ENCODE data around the gene FBXW2.
"Not testable (repeated sequence)": the region's sequence is repeated elsewhere in the genome, so short reads cannot be mapped to it uniquely, and the experiment has no call there.

FBXW2 gene

DNA sequence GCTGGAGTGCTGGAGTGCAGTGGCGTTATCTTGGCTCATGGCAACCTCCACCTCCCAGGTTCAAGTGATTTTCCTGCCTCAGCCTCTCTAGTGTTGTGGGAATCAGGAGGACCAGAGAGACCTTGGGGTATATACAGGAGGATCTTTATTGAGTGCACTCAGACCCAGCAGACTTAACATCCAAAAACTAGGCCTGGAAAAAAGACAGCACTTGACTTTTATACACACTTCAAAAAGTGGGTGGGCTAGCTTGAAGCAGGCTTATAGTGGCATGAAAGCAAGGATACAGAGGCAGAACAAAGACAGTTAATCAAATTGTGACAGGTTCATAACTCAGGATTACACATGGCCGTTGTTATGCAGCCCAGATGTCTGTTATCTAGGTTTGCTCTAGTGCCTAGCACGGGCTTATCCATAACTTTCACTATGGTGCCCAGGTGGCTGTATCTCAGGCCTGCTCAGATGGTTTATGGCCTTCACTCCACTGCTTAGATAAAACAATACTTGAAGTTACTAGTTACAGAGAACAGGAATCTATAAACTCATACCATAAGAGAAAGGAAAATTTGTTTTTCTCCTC is 11.7 kb upstream of the FBXW2 start:
- not testable (repeated sequence) for H3K4me1 Mint-ChIP-seq, H3K27me3 Mint-ChIP-seq, ATAC-seq, DNase-seq, H3K4me3 Mint-ChIP-seq, H3K27ac Mint-ChIP-seq
- peaks cover 31% of the 10 kb centered on the region for H3K36me3 Mint-ChIP-seq (ENCODE audit: low read depth)
- peaks cover 36% of the 10 kb centered on the region for H3K9me3 Mint-ChIP-seq

DNA sequence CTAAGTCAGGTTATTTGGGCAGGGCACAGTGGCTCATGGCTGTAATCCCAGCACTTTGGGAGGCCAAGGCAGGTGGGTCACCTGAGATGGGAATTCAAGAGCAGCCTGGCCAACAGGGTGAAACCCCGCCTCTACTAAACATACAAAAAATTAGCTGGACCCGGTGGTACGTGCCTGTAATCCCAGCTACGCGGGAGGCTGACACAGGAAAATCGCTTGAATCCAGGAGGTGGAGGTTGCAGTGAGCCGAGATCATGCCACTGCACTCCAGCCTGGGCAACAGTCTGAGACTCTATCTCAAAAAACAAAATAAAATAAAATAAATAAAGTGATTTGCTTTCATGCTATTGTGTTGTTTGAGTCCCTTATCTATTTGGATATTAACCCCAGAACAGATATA is 8.2 kb upstream of the FBXW2 start:
- Mint-ChIP-seq H3K27me3 (no peaks in the 10 kb centered on the region), H3K9me3 (peaks cover 13% of the 10 kb centered on the region), H3K36me3 (ENCODE audit: low read depth) (peaks cover 15% of the 10 kb centered on the region), H3K4me3 (no peak overlapping the region), H3K4me1 (no peaks in the 10 kb centered on the region), H3K27ac (no peak overlapping the region)
- no peak for ATAC-seq
- DNase-seq, result no peak

GRCh38 chr9:120791161-120791560 is 2.1 kb downstream of the FBXW2 start:
- no peak for DNase-seq
- Mint-ChIP-seq H3K9me3 (no peaks in the 10 kb centered on the region), H3K4me3 (peak overlapping the region; percentile 94), H3K27me3 (no peaks in the 10 kb centered on the region), H3K4me1 (peaks cover 71% of the 10 kb centered on the region), H3K27ac (peak overlapping the region; percentile 69), H3K36me3 (ENCODE audit: low read depth) (peaks cover 38% of the 10 kb centered on the region)
- no peak for ATAC-seq

DNA sequence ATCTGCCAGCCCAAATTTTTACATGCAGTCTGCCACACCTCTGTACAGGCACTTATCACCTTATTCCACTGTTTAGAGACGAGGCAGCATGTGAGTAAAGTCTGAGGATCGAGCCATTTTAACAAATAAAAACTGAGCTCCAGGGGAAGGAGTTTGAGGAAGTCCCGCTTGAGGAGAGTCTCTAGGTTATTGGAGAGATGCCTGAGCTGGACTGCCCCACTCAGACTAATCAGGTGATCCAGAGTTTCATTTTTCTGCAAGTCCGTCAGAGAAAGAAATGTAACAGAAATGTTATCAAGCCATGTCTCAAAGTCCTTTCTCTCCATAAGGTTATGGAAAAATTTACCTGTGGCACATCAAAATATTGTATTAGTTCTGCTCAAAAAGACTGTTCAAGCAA is 5.3 kb downstream of the FBXW2 start:
- no peaks in the 10 kb centered on the region for H3K27me3 Mint-ChIP-seq
- DNase-seq (no peak), ATAC-seq (no peak)
- peaks cover 65% of the 10 kb centered on the region for H3K4me1 Mint-ChIP-seq
- H3K9me3 Mint-ChIP-seq, result no peaks in the 10 kb centered on the region
- no peak overlapping the region for H3K4me3 Mint-ChIP-seq
- peaks cover 61% of the 10 kb centered on the region for H3K36me3 Mint-ChIP-seq (ENCODE audit: low read depth)
- no peak overlapping the region for H3K27ac Mint-ChIP-seq

- Mint-ChIP-seq H3K4me1 (peaks cover 44% of the 10 kb centered on the region), H3K4me3 (no peak overlapping the region), H3K9me3 (no peaks in the 10 kb centered on the region), H3K27ac (no peak overlapping the region), H3K36me3 (ENCODE audit: low read depth) (peaks cover 62% of the 10 kb centered on the region), H3K27me3 (no peaks in the 10 kb centered on the region)
- ATAC-seq, result no peak
- no peak for DNase-seq
These were observed 9.6 kb downstream of the FBXW2 start for GRCh38 chr9:120783602-120784047.

GRCh38 chr9:120781236-120781635 is 12.0 kb downstream of the FBXW2 start:
- ATAC-seq (no peak), DNase-seq (no peak)
- peaks cover 26% of the 10 kb centered on the region for H3K4me1 Mint-ChIP-seq
- no peak overlapping the region for H3K4me3 Mint-ChIP-seq
- no peaks in the 10 kb centered on the region for H3K9me3 Mint-ChIP-seq
- H3K36me3 Mint-ChIP-seq (ENCODE audit: low read depth), result peaks cover 63% of the 10 kb centered on the region
- H3K27me3 Mint-ChIP-seq, result no peaks in the 10 kb centered on the region
- H3K27ac Mint-ChIP-seq, result no peak overlapping the region

GRCh38 chr9:120780367-120780766 is 12.8 kb downstream of the FBXW2 start:
- peaks cover 63% of the 10 kb centered on the region for H3K36me3 Mint-ChIP-seq (ENCODE audit: low read depth)
- DNase-seq (no peak), ATAC-seq (no peak)
- H3K27ac Mint-ChIP-seq, result no peak overlapping the region
- peaks cover 22% of the 10 kb centered on the region for H3K4me1 Mint-ChIP-seq
- no peaks in the 10 kb centered on the region for H3K27me3 Mint-ChIP-seq
- H3K9me3 Mint-ChIP-seq, result no peaks in the 10 kb centered on the region
- no peak overlapping the region for H3K4me3 Mint-ChIP-seq

DNA sequence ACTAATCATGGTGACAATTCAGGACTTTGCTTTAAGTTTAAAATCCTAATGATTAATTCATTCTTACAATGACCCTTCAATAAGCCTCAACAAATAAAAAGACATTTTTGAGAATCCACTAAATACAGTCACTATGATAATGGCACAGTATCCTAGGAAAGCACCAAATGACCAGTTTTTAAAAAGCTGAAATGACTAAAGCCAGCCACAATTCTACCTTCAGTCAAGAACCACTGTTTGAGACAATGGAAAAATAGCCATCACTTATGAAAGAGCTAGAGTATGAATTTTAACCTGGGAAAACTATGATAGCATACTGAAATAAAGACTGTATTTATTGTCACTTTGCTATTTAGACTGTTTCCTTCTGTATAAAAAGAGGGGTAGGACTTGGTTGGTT is 14.0 kb downstream of the FBXW2 start:
- ATAC-seq (no peak), DNase-seq (no peak)
- no peak overlapping the region for H3K27ac Mint-ChIP-seq
- no peak overlapping the region for H3K4me3 Mint-ChIP-seq
- no peaks in the 10 kb centered on the region for H3K9me3 Mint-ChIP-seq
- H3K27me3 Mint-ChIP-seq, result no peaks in the 10 kb centered on the region
- peaks cover 60% of the 10 kb centered on the region for H3K36me3 Mint-ChIP-seq (ENCODE audit: low read depth)
- peaks cover 18% of the 10 kb centered on the region for H3K4me1 Mint-ChIP-seq

DNA sequence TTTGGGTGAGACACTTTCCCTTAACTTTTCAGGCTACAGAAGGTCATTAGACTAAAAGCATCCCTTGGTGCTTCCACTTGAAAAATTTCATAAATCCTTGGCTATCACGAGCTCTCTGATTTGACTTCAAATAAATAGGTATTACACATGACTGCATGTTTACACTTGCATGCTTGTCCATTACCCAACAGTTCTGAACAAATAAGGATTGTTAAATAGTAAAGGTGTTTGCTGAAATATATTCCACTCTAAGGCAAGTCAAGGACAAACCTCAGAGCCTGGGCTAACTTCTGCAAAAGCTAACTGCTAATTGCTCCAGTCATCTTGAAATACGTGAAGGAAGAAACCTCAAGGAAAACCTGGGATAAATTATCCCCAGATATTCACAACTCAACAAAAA is 14.5 kb downstream of the FBXW2 start:
- ATAC-seq (no peak), DNase-seq (no peak)
- Mint-ChIP-seq H3K4me3 (no peak overlapping the region), H3K27ac (no peak overlapping the region), H3K36me3 (ENCODE audit: low read depth) (peaks cover 55% of the 10 kb centered on the region), H3K4me1 (peaks cover 18% of the 10 kb centered on the region), H3K27me3 (no peaks in the 10 kb centered on the region), H3K9me3 (no peaks in the 10 kb centered on the region)

DNA sequence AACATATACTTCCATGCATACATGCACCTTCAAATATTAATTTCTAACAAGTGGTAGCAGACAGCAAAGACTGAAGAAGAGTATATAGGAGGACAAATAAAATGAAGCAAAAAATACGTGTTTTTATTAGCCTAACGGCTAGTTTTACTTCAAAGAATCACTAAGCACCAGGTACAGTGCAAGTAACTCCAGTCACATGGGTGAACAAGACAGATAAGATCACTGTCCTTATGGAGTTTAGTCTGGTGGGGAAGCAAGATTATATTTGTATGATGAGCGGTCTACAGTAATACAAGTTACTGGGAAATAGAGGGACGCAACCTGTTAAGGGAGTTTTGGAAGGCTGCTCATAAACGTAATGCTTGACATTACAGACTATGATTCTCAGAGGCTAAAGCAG is 16.0 kb downstream of the FBXW2 start:
- H3K4me1 Mint-ChIP-seq, result peaks cover 18% of the 10 kb centered on the region
- no peaks in the 10 kb centered on the region for H3K9me3 Mint-ChIP-seq
- no peak overlapping the region for H3K27ac Mint-ChIP-seq
- peaks cover 47% of the 10 kb centered on the region for H3K36me3 Mint-ChIP-seq (ENCODE audit: low read depth)
- no peak overlapping the region for H3K4me3 Mint-ChIP-seq
- no peak for DNase-seq
- no peaks in the 10 kb centered on the region for H3K27me3 Mint-ChIP-seq
- ATAC-seq, result no peak

GRCh38 chr9:120776788-120777187 is 16.4 kb downstream of the FBXW2 start:
- no peaks in the 10 kb centered on the region for H3K9me3 Mint-ChIP-seq
- ATAC-seq, result no peak
- peaks cover 18% of the 10 kb centered on the region for H3K4me1 Mint-ChIP-seq
- no peaks in the 10 kb centered on the region for H3K27me3 Mint-ChIP-seq
- H3K36me3 Mint-ChIP-seq (ENCODE audit: low read depth), result peaks cover 44% of the 10 kb centered on the region
- H3K4me3 Mint-ChIP-seq, result no peak overlapping the region
- no peak overlapping the region for H3K27ac Mint-ChIP-seq
- DNase-seq, result no peak

DNA sequence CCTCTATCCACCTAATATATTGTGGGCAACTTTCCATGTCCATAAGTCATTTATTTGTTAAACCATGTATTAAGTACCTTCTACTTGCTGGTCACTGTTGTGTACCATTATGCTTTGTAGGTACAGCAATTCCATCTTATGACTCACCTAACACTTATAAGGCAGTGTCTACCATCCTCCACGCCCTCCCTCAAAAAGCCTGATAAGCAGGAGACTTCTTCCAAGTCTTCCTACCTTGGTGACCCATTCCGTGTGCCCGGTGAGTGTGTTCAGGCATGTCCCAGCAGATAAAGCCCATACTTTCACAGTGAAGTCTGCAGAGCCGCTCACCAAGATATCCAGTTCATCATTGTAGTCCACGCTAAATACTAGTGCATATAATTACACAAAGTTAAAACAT is 17.4 kb downstream of the FBXW2 start:
- Mint-ChIP-seq H3K4me3 (no peak overlapping the region), H3K4me1 (peaks cover 14% of the 10 kb centered on the region), H3K36me3 (ENCODE audit: low read depth) (peaks cover 48% of the 10 kb centered on the region), H3K27me3 (no peaks in the 10 kb centered on the region), H3K27ac (no peak overlapping the region), H3K9me3 (no peaks in the 10 kb centered on the region)
- ATAC-seq (no peak), DNase-seq (no peak)

DNA sequence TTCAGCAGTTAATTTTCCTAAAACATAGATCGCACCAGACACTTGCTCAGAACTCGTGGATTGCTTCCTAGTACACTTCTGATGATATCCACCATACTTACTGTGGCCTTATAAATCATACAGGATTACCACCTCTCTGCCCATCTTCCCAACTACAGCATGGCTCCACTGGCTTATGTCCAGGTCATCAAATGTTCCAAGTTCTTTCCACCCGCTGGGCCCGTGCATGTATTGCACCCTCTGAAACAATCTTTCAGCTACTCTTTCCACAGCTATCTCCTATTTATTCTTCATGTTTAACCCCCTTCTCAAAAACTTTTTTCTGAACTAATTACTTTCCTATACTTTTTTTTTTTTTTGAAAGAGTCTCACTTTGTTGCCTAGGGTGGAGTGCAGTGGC is 18.5 kb downstream of the FBXW2 start:
- peaks cover 51% of the 10 kb centered on the region for H3K36me3 Mint-ChIP-seq (ENCODE audit: low read depth)
- no peaks in the 10 kb centered on the region for H3K27me3 Mint-ChIP-seq
- ATAC-seq (no peak), DNase-seq (no peak)
- no peaks in the 10 kb centered on the region for H3K9me3 Mint-ChIP-seq
- peaks cover 13% of the 10 kb centered on the region for H3K4me1 Mint-ChIP-seq
- H3K27ac Mint-ChIP-seq, result no peak overlapping the region
- H3K4me3 Mint-ChIP-seq, result no peak overlapping the region

DNA sequence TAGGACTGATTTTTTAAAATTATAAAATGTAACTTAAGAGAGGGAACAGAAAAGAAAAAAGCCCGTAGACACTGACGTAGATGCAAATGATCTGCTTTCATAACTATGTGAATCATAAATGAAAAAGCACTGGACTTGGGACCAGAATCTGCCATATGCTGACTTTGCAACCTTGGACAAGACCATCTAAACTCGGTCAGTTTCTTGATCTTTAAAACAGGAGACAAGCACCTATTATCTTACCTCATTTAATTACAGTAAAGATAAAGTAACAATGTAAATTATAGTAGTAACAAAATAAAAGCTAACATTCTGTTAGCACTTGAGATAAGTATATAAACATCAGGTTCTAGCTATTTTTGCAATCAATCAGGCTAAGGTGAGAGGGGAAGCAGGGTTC is 20.0 kb downstream of the FBXW2 start:
- no peak for DNase-seq
- Mint-ChIP-seq H3K27ac (no peak overlapping the region), H3K27me3 (no peaks in the 10 kb centered on the region), H3K4me3 (no peak overlapping the region), H3K36me3 (ENCODE audit: low read depth) (peaks cover 43% of the 10 kb centered on the region), H3K4me1 (peaks cover 6% of the 10 kb centered on the region), H3K9me3 (no peaks in the 10 kb centered on the region)
- ATAC-seq, result no peak

DNA sequence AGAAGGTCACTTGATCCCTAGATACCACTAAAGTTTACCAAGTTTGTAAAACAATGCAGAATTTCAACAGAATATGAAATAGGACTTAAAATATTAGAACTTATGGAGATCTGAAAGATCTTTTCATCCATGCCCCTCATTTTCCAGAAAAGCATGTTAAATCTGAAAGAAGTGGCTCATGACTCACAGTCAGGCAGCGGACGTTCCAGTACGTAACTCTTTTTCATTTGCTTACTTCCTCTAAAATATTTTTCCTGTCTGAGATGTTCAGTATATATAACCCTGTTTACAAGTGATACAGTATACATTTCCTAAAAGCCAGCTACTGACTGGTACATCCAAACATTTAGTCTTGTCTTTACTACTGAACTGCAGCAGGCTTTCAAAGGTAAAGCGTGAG is 22.3 kb downstream of the FBXW2 start:
- DNase-seq (no peak), ATAC-seq (no peak)
- Mint-ChIP-seq H3K27ac (no peak overlapping the region), H3K36me3 (ENCODE audit: low read depth) (peaks cover 44% of the 10 kb centered on the region), H3K9me3 (no peaks in the 10 kb centered on the region), H3K4me3 (no peak overlapping the region), H3K4me1 (peaks cover 6% of the 10 kb centered on the region), H3K27me3 (no peaks in the 10 kb centered on the region)

DNA sequence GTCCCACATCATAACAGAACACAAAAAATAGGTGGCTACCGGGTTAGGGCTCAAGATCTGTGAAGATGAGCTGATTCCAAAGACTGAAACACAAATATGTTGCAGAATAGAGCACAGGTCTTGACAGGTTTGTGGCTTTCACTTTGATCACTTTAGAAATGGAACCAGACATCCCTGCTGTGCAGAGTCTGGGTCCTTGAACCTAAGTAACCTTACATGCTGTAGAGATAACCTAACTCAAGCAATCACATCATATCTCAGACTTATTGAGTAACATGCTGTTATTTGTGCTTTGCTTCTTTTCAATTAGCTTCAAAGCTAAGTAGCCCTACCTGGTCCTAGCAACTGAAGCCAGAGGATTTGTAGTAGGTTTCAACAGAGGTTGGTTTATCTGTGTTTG is 24.3 kb downstream of the FBXW2 start:
- Mint-ChIP-seq H3K9me3 (no peaks in the 10 kb centered on the region), H3K36me3 (ENCODE audit: low read depth) (peaks cover 48% of the 10 kb centered on the region), H3K27ac (no peak overlapping the region), H3K4me3 (no peak overlapping the region), H3K27me3 (no peaks in the 10 kb centered on the region), H3K4me1 (peaks cover 6% of the 10 kb centered on the region)
- DNase-seq (no peak), ATAC-seq (no peak)

All from activated naive CD8-positive, alpha-beta T cell treated with anti-CD3 and anti-CD28 coated beads, Interleukin-2, amount 50 U/mL, for 24 hours (primary cell).